Activated T-cell treated with anti-CD3 and anti-CD28 coated beads for 4 hours (primary cell): Measurements from ENCODE around the gene CDKN3.
"Not testable (repeated sequence)": the region's sequence is repeated elsewhere in the genome, so short reads cannot be mapped to it uniquely, and the experiment has no call there.

Experiments used
- DNase-seq: peaks from one replicate; pipeline ENCODE4 v3.0.0-alpha.2; 2020

Gene CDKN3

GRCh38 chr14:54425068-54425467 lies 28.3 kb downstream of the CDKN3 start:
- DNase-seq: no peak

GRCh38 chr14:54425537-54426274 lies 28.9 kb downstream of the CDKN3 start:
- no peak for DNase-seq

GRCh38 chr14:54427871-54428270 lies 31.1 kb downstream of the CDKN3 start:
- no peak for DNase-seq

- DNase-seq: no peak
Measured at GRCh38 chr14:54428527-54428926, 31.7 kb downstream of the CDKN3 start.

- DNase-seq: no peak
Measured at GRCh38 chr14:54435500-54435981, 38.7 kb downstream of the CDKN3 start.

- DNase-seq: not testable (repeated sequence)
Measured at GRCh38 chr14:54437954-54438353, 41.1 kb downstream of the CDKN3 start.

GRCh38 chr14:54438703-54439102 lies 41.9 kb downstream of the CDKN3 start:
- no peak for DNase-seq

GRCh38 chr14:54440037-54440436 lies 43.2 kb downstream of the CDKN3 start:
- DNase-seq: no peak

- DNase-seq: no peak
Measured at GRCh38 chr14:54440476-54440872, 43.7 kb downstream of the CDKN3 start.

- peak; percentile 89 for DNase-seq
Measured at GRCh38 chr14:54440873-54441868, 44.4 kb downstream of the CDKN3 start, which contains the start of gene CNIH1. TSS of gene CNIH1 (minus strand) at chr14:54441374. CDS start at chr14:54441327, 47 bp downstream.

- not testable (repeated sequence) for DNase-seq
Measured at GRCh38 chr14:54442961-54443360, 46.2 kb downstream of the CDKN3 start.

GRCh38 chr14:54443981-54444380 lies 47.2 kb downstream of the CDKN3 start:
- no peak for DNase-seq

GRCh38 chr14:54444681-54445080 lies 47.9 kb downstream of the CDKN3 start:
- DNase-seq: no peak

- DNase-seq: no peak
Measured at GRCh38 chr14:54446161-54446693, 49.4 kb downstream of the CDKN3 start.

- DNase-seq: no peak
Measured at GRCh38 chr14:54447231-54447692, 50.5 kb downstream of the CDKN3 start.

GRCh38 chr14:54450535-54450934 lies 53.7 kb downstream of the CDKN3 start:
- no peak for DNase-seq

GRCh38 chr14:54451121-54451601 lies 54.4 kb downstream of the CDKN3 start:
- DNase-seq: no peak

GRCh38 chr14:54451961-54452360 lies 55.2 kb downstream of the CDKN3 start:
- DNase-seq: no peak

GRCh38 chr14:54453252-54453651 lies 56.4 kb downstream of the CDKN3 start:
- no peak for DNase-seq

GRCh38 chr14:54453990-54454389 lies 57.2 kb downstream of the CDKN3 start:
- not testable (repeated sequence) for DNase-seq

- DNase-seq: no peak
Measured at GRCh38 chr14:54455363-54455762, 58.6 kb downstream of the CDKN3 start.

GRCh38 chr14:54456820-54457608 lies 60.2 kb downstream of the CDKN3 start:
- not testable (repeated sequence) for DNase-seq
